Mucosa of stomach (tissue), 1 donor: Measurements from ENCODE around the gene MOGAT3.

Experiments
- H3K27me3 ChIP-seq: one replicate; pipeline ENCODE4 v1.7.0; 2013; ENCODE audit warnings: mild to moderate bottlenecking, low read length; ENCODE audit not compliant: control insufficient read depth, insufficient read depth
- H3K36me3 ChIP-seq: one replicate; pipeline ENCODE4 v1.7.0; 2013; ENCODE audit warnings: low read length; ENCODE audit not compliant: control insufficient read depth, insufficient read depth
- H3K4me1 ChIP-seq: one replicate; pipeline ENCODE4 v1.7.0; 2013; ENCODE audit warnings: mild to moderate bottlenecking, low read length; ENCODE audit not compliant: control insufficient read depth, insufficient read depth
- H3K4me3 ChIP-seq: one replicate; pipeline ENCODE4 v1.7.0; 2013; ENCODE audit warnings: low read length
- H3K9ac ChIP-seq: one replicate; pipeline ENCODE4 v1.7.0; 2013; ENCODE audit warnings: mild to moderate bottlenecking, low read length, moderate library complexity
- H3K9me3 ChIP-seq: one replicate; pipeline ENCODE4 v1.7.0; 2013; ENCODE audit warnings: mild to moderate bottlenecking, low read length, moderate library complexity; ENCODE audit not compliant: control insufficient read depth
- donor health status: Pancreatic carcinoma.

MOGAT3 gene

DNA sequence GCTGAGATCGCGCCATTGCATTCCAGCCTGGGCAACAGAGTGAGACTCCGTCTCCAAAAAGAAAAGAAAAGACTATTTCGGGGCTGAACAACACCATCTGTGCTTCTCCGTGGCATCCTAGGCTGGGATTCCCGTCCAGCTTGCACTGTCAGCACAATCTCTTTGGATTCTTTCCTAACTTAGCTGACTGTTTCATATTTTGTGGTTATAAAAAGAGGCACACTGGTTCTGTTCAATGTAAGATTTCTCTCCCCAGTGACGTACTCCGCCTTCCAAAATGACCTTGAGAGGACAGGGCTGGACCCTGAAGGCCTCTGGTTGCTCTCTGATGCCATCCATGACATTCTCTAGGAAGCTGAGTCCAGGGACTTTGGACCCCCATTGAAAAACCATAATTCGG, 25.9 kb upstream of the MOGAT3 start:
- H3K27me3 ChIP-seq = no peaks in the 10 kb centered on the region
- H3K9ac ChIP-seq = no peak overlapping the region
- no peaks in the 10 kb centered on the region for H3K9me3 ChIP-seq
- no peaks in the 10 kb centered on the region for H3K36me3 ChIP-seq
- H3K4me1 ChIP-seq = peaks cover 13% of the 10 kb centered on the region
- no peak overlapping the region for H3K4me3 ChIP-seq

DNA sequence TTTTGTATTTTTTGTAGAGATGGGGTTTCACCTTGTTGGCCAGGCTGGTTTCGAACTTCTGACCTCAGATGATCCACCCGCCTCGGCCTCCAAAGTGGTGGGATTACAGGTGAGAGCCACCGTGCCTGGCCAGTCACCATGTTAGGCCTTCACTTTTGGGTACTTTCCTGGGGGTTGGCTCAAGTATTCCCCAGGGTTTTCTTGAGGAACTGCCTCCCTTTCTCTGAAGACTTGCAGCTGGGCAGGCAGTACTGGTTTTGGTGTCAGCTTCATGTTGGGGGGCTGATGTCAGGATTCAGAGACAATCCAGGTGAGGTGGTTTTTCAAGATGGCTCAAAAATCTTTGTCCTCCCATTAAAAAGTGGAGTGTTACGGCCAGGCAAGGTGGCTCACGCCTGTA, 24.8 kb upstream of the MOGAT3 start:
- H3K4me1 ChIP-seq = peaks cover 9% of the 10 kb centered on the region
- H3K27me3 ChIP-seq = no peaks in the 10 kb centered on the region
- H3K9me3 ChIP-seq = no peaks in the 10 kb centered on the region
- H3K4me3 ChIP-seq = no peak overlapping the region
- no peaks in the 10 kb centered on the region for H3K36me3 ChIP-seq
- no peak overlapping the region for H3K9ac ChIP-seq

DNA sequence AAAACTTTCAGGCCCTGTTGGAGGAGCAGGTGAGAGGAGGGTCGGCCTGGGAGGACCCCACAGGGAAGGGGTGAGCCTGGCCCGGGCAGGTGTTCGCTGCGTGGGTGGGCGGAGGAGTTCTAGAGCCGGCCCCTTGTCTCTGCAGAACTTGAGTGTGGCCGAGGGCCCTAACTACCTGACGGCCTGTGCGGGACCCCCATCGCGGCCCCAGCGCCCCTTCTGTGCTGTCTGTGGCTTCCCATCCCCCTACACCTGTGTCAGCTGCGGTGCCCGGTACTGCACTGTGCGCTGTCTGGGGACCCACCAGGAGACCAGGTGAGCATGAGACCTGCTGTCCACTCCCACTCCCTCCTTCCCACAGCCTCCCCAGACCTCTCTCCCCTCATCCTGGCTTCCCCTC, 22.7 kb upstream of the MOGAT3 start:
- Histone ChIP-seq H3K4me3 (no peak overlapping the region), H3K36me3 (no peaks in the 10 kb centered on the region), H3K9ac (no peak overlapping the region), H3K9me3 (no peaks in the 10 kb centered on the region), H3K27me3 (no peaks in the 10 kb centered on the region), H3K4me1 (peaks cover 24% of the 10 kb centered on the region)

DNA sequence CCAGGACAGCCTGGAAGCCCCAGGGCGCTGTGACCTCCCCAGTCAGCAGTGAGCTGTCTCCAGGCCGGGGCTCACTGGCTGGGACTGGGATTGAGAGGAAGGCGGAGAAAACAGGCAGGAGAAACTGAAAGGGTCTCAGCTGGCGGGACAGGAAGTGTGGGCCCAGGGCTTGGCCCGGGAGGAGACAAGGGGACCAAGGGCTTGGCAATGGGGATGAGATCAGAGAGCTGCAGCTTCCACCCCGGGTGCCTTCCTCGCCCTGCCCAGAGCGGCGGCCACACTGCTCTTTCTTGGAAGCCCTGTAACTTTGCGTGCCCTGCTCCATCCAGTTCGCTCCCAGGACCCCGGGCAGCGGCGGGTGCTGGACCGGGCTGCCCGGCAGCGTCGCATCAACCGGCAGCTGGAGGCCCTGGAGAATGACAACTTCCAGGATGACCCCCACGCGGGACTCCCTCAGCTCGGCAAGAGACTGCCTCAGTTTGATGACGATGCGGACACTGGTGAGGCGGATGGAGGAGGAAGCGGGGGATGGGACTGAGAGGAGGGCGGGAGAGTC, 21.5 kb upstream of the MOGAT3 start:
- Histone ChIP-seq H3K27me3 (no peaks in the 10 kb centered on the region), H3K36me3 (no peaks in the 10 kb centered on the region), H3K9ac (no peak overlapping the region), H3K4me3 (no peak overlapping the region), H3K9me3 (no peaks in the 10 kb centered on the region), H3K4me1 (peaks cover 24% of the 10 kb centered on the region)

DNA sequence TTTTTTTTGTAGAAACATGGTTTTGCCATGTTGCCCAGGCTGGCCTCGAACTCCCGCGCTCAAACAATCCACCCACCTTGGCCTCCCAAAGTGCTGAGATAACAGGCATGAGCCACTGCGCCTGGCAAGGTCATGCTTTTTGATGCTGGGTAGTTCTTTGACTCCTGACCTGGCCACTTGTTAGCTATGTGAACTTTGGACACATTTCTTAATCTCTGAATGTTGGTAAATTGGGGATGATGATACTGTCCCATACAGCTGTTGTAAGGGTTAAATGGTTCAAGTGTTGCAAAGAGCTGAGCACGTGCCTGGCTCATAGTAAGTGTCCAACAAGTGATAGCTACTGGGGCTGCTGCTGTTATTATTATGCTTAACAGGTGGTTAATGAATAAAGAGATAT, 19.5 kb upstream of the MOGAT3 start:
- Histone ChIP-seq H3K9me3 (no peaks in the 10 kb centered on the region), H3K4me1 (peaks cover 35% of the 10 kb centered on the region), H3K36me3 (no peaks in the 10 kb centered on the region), H3K27me3 (no peaks in the 10 kb centered on the region), H3K9ac (no peak overlapping the region), H3K4me3 (no peak overlapping the region)

DNA sequence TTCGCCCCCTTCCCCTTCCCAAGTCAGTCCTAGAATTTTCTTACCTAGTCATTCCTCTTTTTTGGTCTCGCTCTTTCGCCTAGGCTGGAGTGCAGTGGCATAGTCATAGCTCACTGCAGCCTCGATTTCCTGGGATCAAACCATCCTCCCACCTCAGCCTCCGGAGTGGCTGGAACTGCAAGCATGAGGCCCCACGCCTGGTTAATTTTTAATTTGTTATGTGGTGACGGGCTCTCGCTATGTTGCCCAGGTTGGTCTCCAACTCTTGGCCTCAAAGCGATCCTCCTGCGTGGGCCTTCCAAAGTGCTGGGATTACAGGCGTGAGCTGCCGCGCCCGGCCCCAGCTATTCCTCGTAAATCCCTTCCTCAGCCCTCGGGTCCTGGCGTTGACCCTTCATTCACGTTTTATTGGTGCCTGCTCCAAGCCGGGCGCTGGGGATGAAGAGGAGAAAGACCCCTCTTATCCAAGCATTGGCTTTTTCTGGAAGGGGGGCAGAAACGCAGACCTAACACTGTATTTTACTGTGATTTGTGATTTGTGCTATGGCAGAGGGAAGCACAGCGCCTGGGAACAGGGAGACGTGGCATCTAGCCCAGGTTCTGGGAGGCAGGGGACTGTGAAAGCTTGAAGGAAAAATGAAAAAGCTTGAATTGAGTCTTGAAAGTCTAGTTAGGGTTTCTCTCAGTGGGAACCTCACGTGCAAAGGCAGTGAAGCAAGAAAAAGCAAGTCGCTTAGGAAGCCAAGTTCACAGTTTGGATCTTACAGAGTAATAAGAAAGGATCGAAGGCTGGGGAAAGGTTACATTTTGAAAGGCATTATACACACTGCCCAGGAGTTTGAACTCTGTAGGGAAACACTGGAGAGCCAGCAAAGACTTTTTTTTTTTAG, 17.6 kb upstream of the MOGAT3 start:
- H3K4me3 ChIP-seq = peak overlapping the region; percentile 98
- no peaks in the 10 kb centered on the region for H3K9me3 ChIP-seq
- H3K27me3 ChIP-seq = no peaks in the 10 kb centered on the region
- peaks cover 35% of the 10 kb centered on the region for H3K4me1 ChIP-seq
- no peaks in the 10 kb centered on the region for H3K36me3 ChIP-seq
- peak overlapping the region; percentile 92 for H3K9ac ChIP-seq

DNA sequence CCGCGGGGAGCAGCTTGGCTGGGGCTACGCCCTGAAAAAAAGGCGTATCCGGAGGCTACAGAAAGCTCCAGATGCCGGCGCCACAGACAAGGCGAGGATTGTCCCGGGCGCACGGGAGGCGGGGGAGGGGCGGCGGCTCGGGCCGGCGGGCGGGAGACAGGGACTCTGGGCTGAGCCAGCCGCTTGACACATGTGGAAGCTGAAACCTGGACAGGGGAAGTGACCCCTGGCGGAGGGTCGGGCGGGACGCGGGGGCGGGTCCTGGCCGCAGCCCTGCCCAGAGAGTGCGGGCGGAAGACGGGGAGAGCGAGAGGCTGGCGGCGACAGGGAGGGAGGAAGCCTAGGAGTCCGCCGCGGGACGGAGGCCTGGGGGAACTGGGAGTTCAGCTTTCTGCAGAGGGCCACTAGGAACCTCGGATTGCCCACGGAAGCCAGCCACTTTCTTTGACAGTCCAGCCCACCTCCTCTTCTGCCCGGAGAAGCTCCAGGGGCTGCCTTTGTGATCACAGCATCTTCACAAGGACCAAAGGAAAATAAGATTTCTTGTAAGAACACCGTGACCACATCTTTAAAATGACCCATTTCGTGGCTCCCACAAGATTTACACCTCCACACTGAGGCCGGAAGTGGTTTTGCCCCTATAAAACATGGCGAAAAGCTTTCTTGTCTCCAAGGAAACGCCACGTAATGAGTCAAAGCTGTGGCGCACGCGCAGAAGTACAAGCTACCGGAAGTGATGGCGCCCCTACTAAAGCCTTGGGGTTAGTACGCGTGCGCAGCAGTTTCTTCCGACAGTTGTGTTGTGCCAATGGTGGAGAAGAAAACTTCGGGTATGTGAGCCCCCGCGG, 16.8 kb upstream of the MOGAT3 start, which contains the start of the genes PLOD3 and ZNHIT1:
PLOD3 (minus strand) TSS at position 194 of the 848 bp plus-strand sequence. CDS start 307 bp downstream, outside the sequence.
ZNHIT1 (plus strand) TSS at position 778 of the 848 bp plus-strand sequence; CDS start at position 809, 31 bp downstream.
- no peaks in the 10 kb centered on the region for H3K27me3 ChIP-seq
- H3K36me3 ChIP-seq = no peaks in the 10 kb centered on the region
- H3K4me3 ChIP-seq = peak within 1 kb of the TSS; percentile 98
- H3K9me3 ChIP-seq = no peaks in the 10 kb centered on the region
- peaks cover 35% of the 10 kb centered on the region for H3K4me1 ChIP-seq
- peak within 1 kb of the TSS; percentile 92 for H3K9ac ChIP-seq

DNA sequence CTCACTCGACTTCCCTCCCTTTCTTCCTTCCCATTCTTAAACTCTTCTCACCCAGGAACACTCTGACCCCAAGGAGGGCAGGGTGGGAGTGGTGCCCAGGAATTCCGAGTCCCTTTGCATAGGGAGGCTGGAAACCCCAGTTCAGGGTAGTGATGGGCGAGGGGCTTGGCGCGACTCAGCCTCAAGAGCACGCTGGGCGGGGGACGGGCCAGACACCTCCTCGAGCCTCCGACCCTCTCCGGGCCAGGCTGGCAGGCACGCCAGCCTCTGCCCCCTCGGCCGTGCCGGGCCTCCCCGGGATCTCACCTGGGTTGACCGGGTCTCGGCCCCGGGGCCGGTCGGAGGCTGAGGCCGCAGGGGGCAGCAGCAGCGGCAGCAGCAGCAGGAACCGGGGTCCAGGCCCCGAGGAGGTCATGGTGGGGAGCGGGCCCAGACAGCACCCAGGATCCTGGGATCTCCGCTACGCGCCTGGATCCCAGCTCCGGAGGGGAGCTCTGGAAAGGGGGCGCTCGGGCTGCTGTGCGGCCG, 16.1 kb upstream of the MOGAT3 start:
- peak overlapping the region; percentile 92 for H3K9ac ChIP-seq
- H3K4me1 ChIP-seq = peaks cover 35% of the 10 kb centered on the region
- H3K36me3 ChIP-seq = no peaks in the 10 kb centered on the region

DNA sequence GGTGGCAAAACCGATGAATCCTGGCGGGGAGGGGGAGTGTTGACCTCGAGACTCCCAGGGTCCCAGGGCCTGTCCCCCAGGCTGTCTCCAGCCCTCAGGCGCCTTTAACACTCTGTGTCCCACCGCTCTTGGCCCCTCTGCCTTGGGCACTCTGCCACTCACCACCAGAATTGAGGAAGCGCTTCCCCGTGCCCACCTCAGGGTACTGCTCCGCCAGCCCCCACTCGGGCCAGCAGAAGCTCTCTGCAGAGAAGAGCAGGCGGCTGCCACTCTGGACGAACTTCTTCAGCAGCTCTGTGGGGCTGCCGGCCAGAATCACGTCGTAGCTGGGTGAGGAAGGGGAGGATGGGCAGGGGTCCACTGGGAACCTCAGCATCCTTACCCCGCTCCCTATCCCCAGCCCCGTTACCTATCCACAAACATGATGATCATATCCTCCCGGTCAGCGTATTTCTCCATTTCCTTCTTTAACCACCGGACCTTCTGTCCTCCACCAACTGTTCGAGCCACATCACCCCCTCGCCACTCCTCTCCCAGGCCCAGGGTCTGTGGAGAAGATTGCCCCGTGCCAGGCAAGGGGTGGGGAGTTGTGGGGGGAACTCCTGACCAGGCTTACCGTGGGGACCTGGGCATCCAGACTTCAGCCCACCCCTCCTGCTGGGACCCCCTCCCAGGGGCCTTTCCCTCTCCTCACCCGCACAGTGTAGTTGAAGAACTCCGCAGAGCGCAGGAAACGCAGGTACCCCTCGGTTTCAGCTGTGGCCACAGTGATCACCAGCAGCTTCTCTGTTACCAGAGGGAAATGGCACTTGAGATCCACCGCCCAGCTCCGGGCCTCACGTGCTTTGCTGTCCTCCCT, 15.4 kb upstream of the MOGAT3 start:
- no peaks in the 10 kb centered on the region for H3K36me3 ChIP-seq
- H3K9ac ChIP-seq = peak overlapping the region; percentile 92
- no peaks in the 10 kb centered on the region for H3K9me3 ChIP-seq
- peaks cover 30% of the 10 kb centered on the region for H3K4me1 ChIP-seq
- no peaks in the 10 kb centered on the region for H3K27me3 ChIP-seq
- H3K4me3 ChIP-seq = peak overlapping the region; percentile 98

More for the DNA sequence above, 16.1 kb upstream of the MOGAT3 start:
- Histone ChIP-seq H3K9me3 (no peaks in the 10 kb centered on the region), H3K4me3 (peak overlapping the region; percentile 98), H3K27me3 (no peaks in the 10 kb centered on the region)

DNA sequence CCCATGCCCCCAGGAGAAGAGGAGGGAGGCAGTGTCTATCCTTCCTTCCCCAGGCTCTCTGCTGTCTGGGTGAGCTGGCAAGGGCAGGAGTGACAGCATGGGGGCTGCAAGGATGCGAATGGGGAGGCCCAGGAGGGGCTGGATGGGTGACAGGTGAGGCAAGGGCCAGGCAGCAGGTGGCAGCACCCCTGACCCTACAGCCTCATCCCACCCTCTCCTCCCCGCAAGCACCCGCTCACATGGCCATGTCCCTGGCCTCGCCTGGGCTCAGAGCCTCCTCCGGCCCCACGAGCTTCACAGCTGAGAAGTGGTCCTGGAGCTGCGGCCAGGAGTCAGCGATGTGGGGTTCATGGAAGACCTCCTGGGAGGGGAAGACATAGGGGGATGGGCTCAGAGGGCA, 11.2 kb upstream of the MOGAT3 start:
- Histone ChIP-seq H3K36me3 (no peaks in the 10 kb centered on the region), H3K9ac (no peak overlapping the region), H3K4me3 (no peak overlapping the region), H3K4me1 (peaks cover 11% of the 10 kb centered on the region), H3K27me3 (no peaks in the 10 kb centered on the region), H3K9me3 (no peaks in the 10 kb centered on the region)

DNA sequence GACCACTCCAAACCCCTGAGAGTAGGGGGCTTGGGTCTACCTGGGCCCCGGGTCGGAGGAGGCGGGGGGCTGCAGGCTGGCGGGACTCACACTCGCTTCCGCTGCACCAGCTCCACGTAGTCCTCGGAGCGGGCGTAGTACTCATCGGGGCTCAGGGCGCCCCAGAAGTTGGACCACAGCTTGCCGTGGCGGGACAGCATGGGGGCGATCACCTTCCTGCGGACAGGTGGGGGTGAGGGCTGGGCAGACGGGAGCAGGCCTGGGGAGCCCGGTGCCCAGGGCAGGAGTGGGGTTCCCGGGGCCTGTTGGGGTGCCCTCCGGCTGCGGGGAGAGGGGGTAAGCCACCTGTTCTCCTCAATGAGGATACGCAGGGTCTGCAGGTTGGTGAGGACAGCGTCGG, 10.7 kb upstream of the MOGAT3 start:
- H3K4me1 ChIP-seq = peaks cover 7% of the 10 kb centered on the region
- no peak overlapping the region for H3K4me3 ChIP-seq
- no peaks in the 10 kb centered on the region for H3K9me3 ChIP-seq
- no peak overlapping the region for H3K9ac ChIP-seq
- H3K36me3 ChIP-seq = no peaks in the 10 kb centered on the region
- H3K27me3 ChIP-seq = no peaks in the 10 kb centered on the region
